HepG2 (cell line): ENCODE results near the gene TMEM130. TPM values are rescaled to one million over a fixed set of nuclear protein-coding genes. Genes with fewer than 3 reads are reported as not detected.

Experiments
- NBN ChIP-seq: fragments of 450-650 bp; conservative IDR thresholded peaks from 2 replicates; pipeline ENCODE4 v1.6.1; 2017
- SMARCC2 ChIP-seq: fragments of 450-650 bp; IDR thresholded peaks from 2 replicates; pipeline ENCODE4 v1.6.1; 2017; ENCODE audit warnings: antibody characterized with exemption, mild to moderate bottlenecking
- SP1 ChIP-seq, 2 experiments: fragments of 450-650 bp in 1 of 2; sonication (generic) in 1 of 2; formaldehyde crosslinking in 1 of 2; IDR thresholded peaks; 2 replicates each; pipeline versions ENCODE4 v1.4.0 to v1.6.1; 2016 to 2020; ENCODE audit warnings: missing genetic modification reagents in 1 of 2
- ZBTB40 ChIP-seq, 2 experiments: fragments of 450-650 bp in 1 of 2; sonication (generic) in 1 of 2; formaldehyde crosslinking in 1 of 2; IDR thresholded peaks; 2 replicates each; pipeline versions ENCODE4 v1.6.1 to v1.8.0; 2016 to 2022; ENCODE audit warnings: antibody characterized with exemption in 1 of 2, mild to moderate bottlenecking in 1 of 2, missing genetic modification reagents in 1 of 2
- ZNF3 ChIP-seq: IDR thresholded peaks from 2 replicates; pipeline ENCODE4 v1.7.0; 2017; ENCODE audit warnings: inconsistent platforms
- polyA plus RNA-seq, 8 experiments: library from polyadenylated mRNA; depleted of rRNA in 3 of 8; stranded (reverse) in 7 of 8; unstranded in 1 of 8; fragments of >200 nt; fragmentation: Illumina TruSeq in 4 of 8; extraction: Trizol in 4 of 8; gene quantifications; 2 replicates each; pipeline versions ENCODE4 v1.2.1 to v1.2.3, GENCODE V29; 2011 to 2016; ENCODE audit warnings: low read depth in 4 of 8, missing spikeins in 1 of 8, mixed read lengths in 1 of 8; ENCODE audit not compliant: insufficient read depth in 1 of 8
- total RNA-seq, 5 experiments: library from RNA; depleted of rRNA; stranded (reverse); fragments of >200 nt; fragmentation: Illumina TruSeq; extraction: Trizol; gene quantifications; 2 replicates each; pipeline ENCODE4 v1.2.3, GENCODE V29; 2016; ENCODE audit warnings: low read depth in 1 of 5

The TMEM130 gene
- total and polyA plus RNA-seq, 2 of the 13 experiments (the other 11 are each of a cell fraction or from before 2014, with no cell fraction given): not detected

GRCh38 chr7:98816967-98817710 lies 52.7 kb downstream of the TMEM130 start (continued):
- TF ChIP-seq ZBTB40 (IDR thresholded peaks at IDR 0.05) (peak; percentile 9; the same call in 1 of the 2 replicates), ZBTB40 (CRISPR knock-in tag; IDR thresholded peaks at IDR 0.05) (no peak), SMARCC2 (no peak), SP1 (IDR thresholded peaks at IDR 0.05) (peak; percentile 53; the same call in 1 of the 2 replicates), SP1 (CRISPR knock-in tag; IDR thresholded peaks at IDR 0.05) (no peak), NBN (0 out of 2 replicates have a peak, but pooled peaks have one; percentile 55), ZNF3 (CRISPR knock-in tag) (no peak)
